Measurements from ENCODE around the gene RNF148.

The RNF148 gene

GRCh38 chr7:122702872-122703510 lies at the start of gene RNF148:
Gene RNF148, minus strand, starts transcription at chr7:122702922. Its CDS starts 172 bp downstream, at chr7:122702750.
- DNase-seq, result no peak

- DNase-seq, result no peak
Observed at GRCh38 chr7:122750389-122750788, 47.7 kb upstream of the RNF148 start.

- DNase-seq, result no peak
Observed at GRCh38 chr7:122748195-122748594, 45.5 kb upstream of the RNF148 start.

- peak; percentile 12 to 93 (median 61) for DNase-seq
Observed at GRCh38 chr7:122746948-122747347, 44.2 kb upstream of the RNF148 start.

GRCh38 chr7:122743211-122743610 lies 40.5 kb upstream of the RNF148 start:
- peak in 1 of 3 experiments; percentile 41 for DNase-seq

GRCh38 chr7:122738947-122739346 lies 36.2 kb upstream of the RNF148 start:
- DNase-seq, result no peak

- DNase-seq, result no peak
Observed at GRCh38 chr7:122736183-122736582, 33.5 kb upstream of the RNF148 start.

GRCh38 chr7:122727759-122728158 lies 25.0 kb upstream of the RNF148 start:
- DNase-seq, result no peak

- DNase-seq, result no peak
Observed at GRCh38 chr7:122727354-122727753, 24.6 kb upstream of the RNF148 start.

- no peak for DNase-seq
Observed at GRCh38 chr7:122726881-122727280, 24.2 kb upstream of the RNF148 start.

- DNase-seq, result peak in 1 of 3 experiments; percentile 43
Observed at GRCh38 chr7:122724366-122724765, 21.6 kb upstream of the RNF148 start.

GRCh38 chr7:122719010-122719578 lies 16.4 kb upstream of the RNF148 start:
- DNase-seq, result no peak

- DNase-seq, result no peak
Observed at GRCh38 chr7:122717356-122718089, 14.8 kb upstream of the RNF148 start.

- DNase-seq, result no peak
Observed at GRCh38 chr7:122715183-122715582, 12.5 kb upstream of the RNF148 start.

GRCh38 chr7:122710916-122711315 lies 8.2 kb upstream of the RNF148 start:
- no peak for DNase-seq

GRCh38 chr7:122709930-122710646 lies 7.4 kb upstream of the RNF148 start:
- DNase-seq, result no peak

GRCh38 chr7:122706836-122707235 lies 4.1 kb upstream of the RNF148 start:
- no peak for DNase-seq

- DNase-seq, result no peak
Observed at GRCh38 chr7:122699017-122699416, 3.7 kb downstream of the RNF148 start, which contains the start of gene RNF133. Gene RNF133, minus strand, starts transcription at chr7:122699117. Its CDS starts 199 bp downstream, at chr7:122698918.

- no peak for DNase-seq
Observed at GRCh38 chr7:122695816-122696215, 6.9 kb downstream of the RNF148 start.

- no peak for DNase-seq
Observed at GRCh38 chr7:122694697-122695096, 8.0 kb downstream of the RNF148 start.

- no peak for DNase-seq
Observed at GRCh38 chr7:122692769-122693309, 9.9 kb downstream of the RNF148 start.

- DNase-seq, result no peak
Observed at GRCh38 chr7:122691569-122692235, 11.0 kb downstream of the RNF148 start.
